Mammary epithelial cell (primary cell): Measurements from ENCODE around the gene NOL3.

Source experiments
- CTCF ChIP-seq, 2 donors: IDR thresholded peaks in 1 of 2; conservative IDR thresholded peaks in 1 of 2; 2 replicates each; pipeline ENCODE4 v1.5.1; 2011 to 2012; ENCODE audit warnings: inconsistent platforms in 2 of 2, low read length in 2 of 2, mild to moderate bottlenecking in 2 of 2, control low read depth in 1 of 2, low read depth in 1 of 2; ENCODE audit not compliant: insufficient read depth in 1 of 2; ENCODE audit errors: extremely low read depth in 1 of 2
- EZH2 ChIP-seq: IDR thresholded peaks from 2 replicates; pipeline ENCODE4 v1.6.1; 2012; ENCODE audit warnings: low read length, inconsistent platforms, borderline replicate concordance

- TF ChIP-seq CTCF (conservative IDR thresholded peaks at IDR 0.05 in 1 of 2, IDR thresholded peaks at IDR 0.05 in 1 of 2; ENCODE audit: extremely low read depth in 1 of 2, insufficient read depth in 1 of 2, low read depth in 1 of 2, low read length in 2 of 2) (no peak), EZH2 (no peak)
Observed at GRCh38 chr16:67163999-67164558, 6.3 kb upstream of the NOL3 start.
